NCI-H2196 treated with DMSO at 0.1 percent for 48 hours (cell line): ENCODE results near the gene RAB21.
A peak's percentile ranks its signal among the peaks of the same experiment; 100 is the strongest.

Experiments used
- DNase-seq: peaks from one replicate; lab custom pipeline; 2025; ENCODE audit not compliant: unreplicated experiment; lab: John Stamatoyannopoulos, UW

RAB21 gene

GRCh38 chr12:71754461-71755145 lies at the start of gene RAB21:
Gene RAB21, plus strand, starts transcription at chr12:71754863. Its CDS starts 267 bp downstream, at chr12:71755130.
- peak; percentile 92 for DNase-seq

DNA sequence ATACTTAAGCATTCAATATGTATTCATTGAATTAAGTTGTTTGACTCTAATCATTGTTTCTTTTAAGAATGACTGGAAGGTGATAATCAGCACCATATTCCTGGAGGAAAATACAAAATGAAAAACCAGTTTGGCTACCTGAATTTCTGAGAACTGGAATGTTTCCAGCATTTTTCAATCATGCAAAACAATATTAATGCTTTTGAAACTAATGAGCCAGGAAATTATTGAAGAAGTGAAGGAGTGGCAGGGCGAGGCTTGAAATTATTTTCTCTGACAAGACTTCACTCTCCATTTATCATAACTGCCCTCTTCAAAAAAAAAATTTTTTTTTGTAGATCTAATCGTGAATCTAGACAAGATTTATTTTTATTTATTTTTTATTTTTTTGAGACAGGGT lies 49.7 kb upstream of the RAB21 start:
- no peak for DNase-seq

GRCh38 chr12:71708658-71709057 lies 46.0 kb upstream of the RAB21 start:
- no peak for DNase-seq

GRCh38 chr12:71710276-71711125 lies 44.2 kb upstream of the RAB21 start:
- DNase-seq, result no peak

- DNase-seq, result no peak
Measured at GRCh38 chr12:71718611-71719010, 36.1 kb upstream of the RAB21 start.

DNA sequence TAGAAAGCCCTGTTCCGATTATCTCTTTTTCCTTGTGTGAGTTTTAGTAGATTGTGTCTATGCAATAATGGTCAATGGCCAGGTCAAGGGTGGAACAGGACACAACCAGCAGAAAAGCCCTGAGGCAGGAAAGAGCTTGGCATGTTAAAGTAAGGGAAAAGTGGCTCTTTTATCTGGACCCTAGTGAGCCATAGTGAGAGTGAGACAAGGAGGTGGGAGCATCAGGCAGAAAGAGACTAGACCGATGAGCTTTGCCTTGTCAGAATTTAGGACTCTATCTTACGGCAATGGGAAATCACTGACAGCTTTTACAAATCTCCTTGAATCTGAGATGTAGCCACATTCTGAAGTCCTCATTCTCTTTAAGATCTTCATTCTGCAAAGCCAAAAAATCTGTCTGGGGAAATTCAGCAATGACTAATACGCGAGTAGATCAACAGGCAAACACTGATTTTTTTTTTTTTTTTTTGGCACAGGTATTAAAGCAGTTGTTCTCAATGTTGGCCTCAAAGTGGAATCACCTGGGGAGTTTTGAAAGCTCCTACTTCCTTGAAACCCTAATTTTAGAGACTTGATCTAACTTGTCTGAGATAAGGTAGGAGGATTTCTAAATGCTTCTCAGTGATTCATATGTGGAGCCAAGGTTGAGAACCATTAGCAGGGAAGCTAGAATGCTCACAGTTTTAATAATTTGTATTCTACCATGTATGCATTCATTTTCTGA lies 34.9 kb upstream of the RAB21 start:
- DNase-seq, result no peak

DNA sequence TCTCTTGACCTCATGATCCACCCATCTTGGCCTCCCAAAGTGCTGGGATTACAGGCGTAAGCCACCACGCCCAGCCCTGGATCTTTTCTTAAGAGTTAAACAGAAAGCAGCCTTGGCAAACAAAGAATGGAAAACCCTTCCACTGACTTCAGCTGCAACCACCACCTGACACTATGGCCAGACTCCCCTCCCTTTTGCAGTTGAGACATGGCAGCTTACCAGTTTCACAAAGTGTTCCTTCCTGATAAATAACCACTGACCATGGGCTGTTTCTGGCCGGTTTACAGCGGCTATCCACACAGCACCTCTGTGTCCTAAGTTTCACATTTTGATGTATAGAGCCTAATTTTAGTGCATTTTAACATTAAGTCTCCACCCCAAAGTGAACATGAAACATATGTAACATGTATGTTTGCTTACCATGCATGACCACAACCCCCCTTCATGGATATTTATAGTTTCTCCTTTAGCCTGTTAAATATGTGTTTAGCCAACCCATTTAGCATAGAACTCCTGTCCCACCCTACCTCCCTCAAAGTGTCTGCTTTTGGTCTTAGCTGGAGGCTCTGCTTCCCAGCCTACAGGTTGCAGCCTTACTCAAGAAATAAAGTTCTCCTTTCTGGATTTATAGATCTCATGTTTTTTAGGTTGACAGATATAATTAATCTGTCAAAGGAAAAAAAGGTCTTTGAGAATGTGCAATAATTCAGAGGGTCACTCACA lies 32.7 kb upstream of the RAB21 start:
- DNase-seq, result no peak

- DNase-seq, result no peak
Measured at GRCh38 chr12:71725011-71725410, 29.7 kb upstream of the RAB21 start.

- DNase-seq, result no peak
Measured at GRCh38 chr12:71726548-71726947, 28.1 kb upstream of the RAB21 start.

DNA sequence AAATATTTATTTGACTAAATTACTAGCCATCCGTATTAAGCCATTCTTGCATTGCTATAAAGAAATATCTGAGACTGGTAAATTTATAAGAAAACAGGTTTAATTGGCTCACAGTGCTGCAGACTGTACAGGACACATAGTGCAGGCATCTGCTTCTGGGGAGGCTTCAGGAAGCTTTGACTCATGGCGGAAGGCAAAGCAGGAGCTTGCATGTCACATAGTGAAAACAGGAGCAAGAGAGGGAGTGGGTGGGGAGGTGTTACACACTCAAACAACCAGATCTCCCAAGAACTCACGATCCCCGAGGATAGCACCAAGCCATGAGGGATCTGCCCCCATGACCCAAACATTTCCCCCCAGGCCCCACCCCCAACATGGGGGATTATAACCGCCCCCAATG lies 26.7 kb upstream of the RAB21 start:
- no peak for DNase-seq

GRCh38 chr12:71730936-71731335 lies 23.7 kb upstream of the RAB21 start:
- DNase-seq, result no peak

DNA sequence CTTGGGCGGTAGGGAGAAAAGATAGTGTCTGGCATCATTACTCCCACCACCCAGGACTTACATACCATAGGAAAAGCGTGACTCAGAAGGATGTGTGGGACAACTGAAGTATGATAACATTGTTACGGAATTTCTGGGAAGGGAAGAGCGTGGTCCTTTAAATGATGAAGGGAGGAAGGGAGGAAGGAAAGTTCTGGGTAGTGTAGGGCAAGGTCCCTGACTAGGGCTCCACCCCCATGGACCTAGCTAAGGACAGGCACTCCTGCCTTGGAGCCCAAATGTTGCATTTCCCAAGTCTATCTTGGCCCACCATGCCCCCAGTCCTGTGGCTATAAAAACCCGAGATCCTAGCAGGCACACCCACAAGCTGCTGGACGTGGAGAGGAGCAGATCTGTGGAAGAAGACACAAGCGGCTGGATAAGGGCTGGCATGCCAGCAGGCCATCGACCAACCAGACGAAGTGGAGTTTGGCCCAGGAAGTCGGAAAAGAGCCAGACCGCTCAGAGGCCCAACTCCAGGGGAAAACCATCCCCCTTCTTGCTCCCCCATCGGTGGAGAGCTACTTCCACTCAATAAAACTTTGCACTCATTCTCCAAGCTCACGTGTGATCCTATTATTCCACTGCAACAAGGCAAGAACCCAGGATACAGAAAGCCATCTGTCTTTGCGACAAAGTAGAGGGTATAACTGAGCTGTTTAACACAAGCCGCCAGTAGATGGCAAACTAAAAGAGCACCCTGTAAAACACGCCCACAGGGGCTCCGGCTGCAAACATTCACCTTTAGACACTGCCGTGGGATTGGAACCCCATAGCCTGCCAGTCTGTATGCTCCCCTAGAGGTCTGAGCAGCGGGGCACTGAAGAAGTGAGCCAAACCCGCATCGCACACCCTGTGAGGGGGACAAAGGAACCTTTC lies 23.0 kb upstream of the RAB21 start:
- no peak for DNase-seq

GRCh38 chr12:71732357-71732712 lies 22.3 kb upstream of the RAB21 start:
- DNase-seq, result no peak

- DNase-seq, result no peak
Measured at GRCh38 chr12:71737197-71737596, 17.5 kb upstream of the RAB21 start.

DNA sequence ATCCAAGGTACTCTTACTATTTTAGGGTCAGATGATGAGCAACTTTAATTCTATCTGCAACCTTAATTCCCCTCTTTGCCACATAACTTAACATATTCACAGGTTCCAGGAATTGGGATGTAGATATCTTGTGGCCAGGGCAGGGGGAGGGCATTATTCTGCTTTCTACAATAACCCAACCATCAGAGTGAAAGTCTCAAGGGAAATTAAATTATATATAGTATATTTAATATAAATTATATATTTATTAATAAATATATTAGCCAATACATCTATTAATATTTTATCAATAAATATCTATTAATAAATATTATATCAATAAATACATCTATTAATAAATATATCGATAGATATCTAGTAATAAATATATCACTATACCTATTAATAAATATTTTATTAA lies 11.7 kb upstream of the RAB21 start:
- no peak for DNase-seq

GRCh38 chr12:71744522-71745300 lies 10.0 kb upstream of the RAB21 start:
- DNase-seq, result no peak

DNA sequence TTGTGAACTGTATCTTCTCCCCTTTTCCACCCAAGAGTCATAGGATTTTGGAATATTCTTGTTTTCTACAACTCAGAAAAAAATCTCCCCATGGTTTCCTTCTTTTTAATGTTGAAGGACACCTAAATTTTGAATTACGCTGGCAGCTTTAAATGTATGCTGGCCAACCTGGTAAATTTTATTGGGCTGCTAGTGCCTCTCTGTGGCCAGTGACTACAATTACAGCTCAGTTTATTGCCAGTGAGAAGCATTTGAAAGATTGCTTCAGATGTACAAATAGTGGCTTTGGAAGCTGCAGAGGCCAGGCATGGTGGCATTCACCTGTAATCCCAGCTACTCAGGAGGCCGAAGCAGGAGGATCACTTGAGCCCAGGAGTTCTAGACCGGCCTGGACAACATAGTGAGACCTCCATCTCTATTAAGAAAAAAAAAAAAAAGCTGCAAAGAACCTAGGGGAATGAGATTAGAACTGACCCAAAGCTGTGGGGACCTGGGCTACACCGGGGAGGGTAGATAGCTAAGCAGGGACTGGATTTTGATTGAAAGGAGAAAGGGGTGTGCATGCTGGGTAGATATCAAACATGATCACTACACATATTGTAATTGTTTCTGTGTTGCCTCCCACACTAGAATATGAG lies 7.6 kb upstream of the RAB21 start:
- DNase-seq, result peak; percentile 31

- DNase-seq, result no peak
Measured at GRCh38 chr12:71748081-71748850, 6.4 kb upstream of the RAB21 start.
